ENCODE results near the gene SAMD10.

DNA sequence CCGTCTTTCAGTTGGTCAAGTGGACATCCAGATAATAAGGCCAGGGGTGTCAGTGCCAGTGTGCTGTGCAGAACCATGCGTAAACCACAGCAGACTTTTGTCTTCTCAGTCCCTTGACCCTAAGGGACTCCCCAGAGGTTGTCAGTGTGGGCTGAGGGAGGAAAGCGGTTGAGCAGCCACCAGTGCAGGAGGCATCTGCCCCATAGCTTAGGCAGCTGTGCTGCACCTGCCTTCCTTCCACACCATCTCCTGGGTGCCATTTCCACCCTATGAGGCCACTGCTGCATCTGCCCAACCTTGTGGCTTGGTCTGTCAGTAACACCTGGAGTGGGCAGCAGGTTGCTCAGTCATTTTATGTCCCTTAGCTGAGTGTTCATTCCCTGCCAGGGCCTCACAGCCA lies 27.5 kb upstream of the SAMD10 start:
- TF ChIP-seq, protein P1, sequence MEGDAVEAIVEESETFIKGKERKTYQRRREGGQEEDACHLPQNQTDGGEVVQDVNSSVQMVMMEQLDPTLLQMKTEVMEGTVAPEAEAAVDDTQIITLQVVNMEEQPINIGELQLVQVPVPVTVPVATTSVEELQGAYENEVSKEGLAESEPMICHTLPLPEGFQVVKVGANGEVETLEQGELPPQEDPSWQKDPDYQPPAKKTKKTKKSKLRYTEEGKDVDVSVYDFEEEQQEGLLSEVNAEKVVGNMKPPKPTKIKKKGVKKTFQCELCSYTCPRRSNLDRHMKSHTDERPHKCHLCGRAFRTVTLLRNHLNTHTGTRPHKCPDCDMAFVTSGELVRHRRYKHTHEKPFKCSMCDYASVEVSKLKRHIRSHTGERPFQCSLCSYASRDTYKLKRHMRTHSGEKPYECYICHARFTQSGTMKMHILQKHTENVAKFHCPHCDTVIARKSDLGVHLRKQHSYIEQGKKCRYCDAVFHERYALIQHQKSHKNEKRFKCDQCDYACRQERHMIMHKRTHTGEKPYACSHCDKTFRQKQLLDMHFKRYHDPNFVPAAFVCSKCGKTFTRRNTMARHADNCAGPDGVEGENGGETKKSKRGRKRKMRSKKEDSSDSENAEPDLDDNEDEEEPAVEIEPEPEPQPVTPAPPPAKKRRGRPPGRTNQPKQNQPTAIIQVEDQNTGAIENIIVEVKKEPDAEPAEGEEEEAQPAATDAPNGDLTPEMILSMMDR (IDR thresholded peaks at IDR 0.05) = no peak
- no peak for TF ChIP-seq EP300 (IDR thresholded peaks at IDR 0.05)

All from stomach (tissue), 4 donors.